C1 segment of cervical spinal cord (tissue), 14 donors: Measurements from ENCODE around the gene LSM2.
"Not testable (repeated sequence)": the region's sequence is repeated elsewhere in the genome, so short reads cannot be mapped to it uniquely, and the experiment has no call there.

Experiments used
- DNase-seq, 14 donors: peaks; one replicate each; lab custom pipeline; 2025; lab: John Stamatoyannopoulos, UW

The LSM2 gene

GRCh38 chr6:31797588-31797987 lies 9.2 kb downstream of the LSM2 start:
- no peak for DNase-seq

GRCh38 chr6:31796993-31797385 lies 9.8 kb downstream of the LSM2 start:
- DNase-seq, result no peak

DNA sequence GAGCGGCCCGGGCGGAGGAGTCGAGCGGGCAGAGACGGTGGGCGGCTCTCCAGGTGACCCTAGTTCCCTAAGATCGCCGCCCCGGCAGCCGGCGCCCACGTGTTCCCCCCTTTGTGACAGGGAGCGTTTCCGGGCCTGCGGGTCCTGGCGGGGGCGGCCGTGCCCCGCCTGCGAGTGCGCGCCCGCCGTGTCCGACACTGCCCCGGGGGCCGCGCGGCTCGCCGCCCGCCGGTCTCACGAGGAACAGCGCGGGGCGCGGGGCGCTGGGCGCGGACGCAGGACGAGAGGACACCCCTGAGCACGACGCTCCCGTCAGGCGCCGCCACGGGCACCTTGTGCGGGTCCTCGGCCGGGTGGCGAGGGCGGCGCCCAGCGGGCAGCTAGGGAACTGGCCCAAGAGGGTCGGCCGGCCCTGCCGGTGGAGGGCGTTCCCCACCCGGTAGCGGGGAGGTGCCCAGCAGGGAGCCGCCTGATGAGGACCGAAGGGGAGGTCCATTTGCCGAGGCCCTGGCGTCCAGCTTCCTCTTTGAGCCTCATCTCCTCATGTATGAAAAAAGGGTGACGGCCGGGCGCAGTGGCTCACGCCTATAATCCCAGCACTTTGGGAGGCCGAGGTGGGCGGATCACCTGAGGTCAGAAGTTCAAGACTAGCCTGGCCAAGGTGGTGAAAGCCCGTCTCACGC lies 11.0 kb downstream of the LSM2 start, which contains the start of gene VARS1:
Gene VARS1 (minus strand): TSS at position 137 of the 683 bp plus-strand sequence. CDS start 535 bp downstream, outside the sequence.
- peak in 13 of 14 donors; percentile 59 to 93 (median 84) for DNase-seq

- peak in 1 of 14 donors; percentile 58 for DNase-seq
Observed at GRCh38 chr6:31794866-31795615, 11.7 kb downstream of the LSM2 start.

DNA sequence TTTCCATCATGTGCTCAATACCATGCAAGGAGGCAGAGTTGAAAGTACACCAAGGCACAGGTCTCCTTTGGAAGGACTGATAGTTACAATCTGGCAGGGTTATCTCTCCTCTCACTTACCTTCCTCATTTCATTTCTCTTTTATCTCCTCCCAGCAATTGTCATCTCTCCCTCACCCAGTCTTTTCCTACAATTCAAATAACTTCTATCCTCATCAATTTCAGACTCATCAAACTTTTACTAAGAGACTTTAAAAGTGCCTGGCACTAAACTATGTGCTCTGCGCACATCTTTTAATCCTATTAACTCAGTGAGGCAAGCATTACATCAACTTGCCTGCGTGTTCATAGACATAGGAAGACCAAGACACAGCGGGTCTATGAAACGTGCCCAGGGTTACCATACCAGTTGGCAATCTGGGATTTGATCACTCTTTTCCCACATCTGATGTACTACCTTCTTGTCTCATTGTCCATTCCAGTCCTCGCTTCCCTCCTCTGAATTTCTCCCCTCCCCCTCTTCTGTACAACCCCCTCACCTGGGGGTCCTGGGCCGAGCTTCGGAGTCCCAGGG lies 12.4 kb downstream of the LSM2 start:
- DNase-seq, result no peak

DNA sequence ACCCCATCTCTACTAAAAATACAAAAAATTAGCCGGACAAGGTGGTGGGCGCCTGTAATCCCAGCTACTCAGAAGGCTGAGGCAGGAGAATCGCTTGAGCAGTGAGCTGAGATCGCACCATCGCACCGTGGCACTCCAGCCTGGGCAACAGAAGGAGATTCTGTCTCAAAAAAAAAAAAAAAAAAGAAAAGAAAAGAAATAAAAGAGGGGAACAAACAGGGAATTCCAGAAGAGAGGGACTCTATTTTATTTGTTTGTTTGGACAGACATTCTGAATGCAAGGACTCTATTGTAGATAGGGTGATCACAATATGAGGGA lies 12.9 kb downstream of the LSM2 start:
- not testable (repeated sequence) for DNase-seq

GRCh38 chr6:31792761-31793171 lies 14.0 kb downstream of the LSM2 start:
- no peak for DNase-seq

- DNase-seq, result no peak
Observed at GRCh38 chr6:31792090-31792374, 14.7 kb downstream of the LSM2 start.

- DNase-seq, result peak in 1 of 14 donors; percentile 16
Observed at GRCh38 chr6:31791324-31792089, 15.3 kb downstream of the LSM2 start.

- no peak for DNase-seq
Observed at GRCh38 chr6:31785475-31785874, 21.3 kb downstream of the LSM2 start.

DNA sequence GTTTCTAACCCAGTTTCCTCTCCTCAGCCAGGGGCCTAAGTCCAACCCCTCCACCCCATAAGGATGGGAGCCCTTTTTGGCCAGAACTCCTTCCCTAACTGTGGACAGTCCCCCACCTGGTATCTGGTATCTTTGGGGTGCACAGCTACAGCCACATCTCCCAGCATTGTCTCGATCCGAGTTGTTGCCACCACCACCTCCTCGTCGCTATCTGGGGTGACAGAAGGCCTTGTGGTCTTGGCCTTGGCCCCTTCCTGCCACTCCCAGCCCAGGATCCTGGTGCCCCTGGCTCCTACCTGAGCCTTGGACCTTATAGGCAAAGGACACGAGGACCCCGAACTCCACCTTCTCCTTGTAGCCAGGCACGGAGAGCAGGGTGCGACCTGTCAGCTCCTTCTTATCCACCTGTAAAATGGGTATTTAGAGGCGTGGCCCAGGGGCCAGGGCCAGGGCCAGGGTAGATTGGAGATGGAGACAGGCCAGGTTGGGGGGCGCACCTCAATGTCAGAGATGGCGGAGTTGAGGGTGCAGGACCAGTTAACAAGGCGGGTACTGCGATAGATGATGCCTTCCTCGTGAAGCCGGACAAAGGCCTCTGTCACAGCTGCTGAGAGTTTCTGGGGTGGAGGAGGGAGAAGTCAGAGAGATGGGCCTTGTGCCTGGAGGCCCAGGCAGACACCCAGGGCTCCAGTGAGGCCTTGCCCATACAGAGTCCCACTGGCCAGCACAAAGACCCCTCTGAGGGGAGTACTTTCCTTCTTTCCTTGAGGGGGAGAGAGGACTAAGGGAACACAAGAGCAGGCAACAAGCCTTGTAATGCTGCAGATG lies 22.5 kb downstream of the LSM2 start:
- DNase-seq, result peak in 2 of 14 donors; percentile 27 to 35

- no peak for DNase-seq
Observed at GRCh38 chr6:31782126-31782855, 24.5 kb downstream of the LSM2 start.

- DNase-seq, result no peak
Observed at GRCh38 chr6:31781244-31782125, 25.3 kb downstream of the LSM2 start.

GRCh38 chr6:31780507-31781243 lies 26.1 kb downstream of the LSM2 start:
- no peak for DNase-seq

GRCh38 chr6:31779908-31780307 lies 26.9 kb downstream of the LSM2 start:
- no peak for DNase-seq

DNA sequence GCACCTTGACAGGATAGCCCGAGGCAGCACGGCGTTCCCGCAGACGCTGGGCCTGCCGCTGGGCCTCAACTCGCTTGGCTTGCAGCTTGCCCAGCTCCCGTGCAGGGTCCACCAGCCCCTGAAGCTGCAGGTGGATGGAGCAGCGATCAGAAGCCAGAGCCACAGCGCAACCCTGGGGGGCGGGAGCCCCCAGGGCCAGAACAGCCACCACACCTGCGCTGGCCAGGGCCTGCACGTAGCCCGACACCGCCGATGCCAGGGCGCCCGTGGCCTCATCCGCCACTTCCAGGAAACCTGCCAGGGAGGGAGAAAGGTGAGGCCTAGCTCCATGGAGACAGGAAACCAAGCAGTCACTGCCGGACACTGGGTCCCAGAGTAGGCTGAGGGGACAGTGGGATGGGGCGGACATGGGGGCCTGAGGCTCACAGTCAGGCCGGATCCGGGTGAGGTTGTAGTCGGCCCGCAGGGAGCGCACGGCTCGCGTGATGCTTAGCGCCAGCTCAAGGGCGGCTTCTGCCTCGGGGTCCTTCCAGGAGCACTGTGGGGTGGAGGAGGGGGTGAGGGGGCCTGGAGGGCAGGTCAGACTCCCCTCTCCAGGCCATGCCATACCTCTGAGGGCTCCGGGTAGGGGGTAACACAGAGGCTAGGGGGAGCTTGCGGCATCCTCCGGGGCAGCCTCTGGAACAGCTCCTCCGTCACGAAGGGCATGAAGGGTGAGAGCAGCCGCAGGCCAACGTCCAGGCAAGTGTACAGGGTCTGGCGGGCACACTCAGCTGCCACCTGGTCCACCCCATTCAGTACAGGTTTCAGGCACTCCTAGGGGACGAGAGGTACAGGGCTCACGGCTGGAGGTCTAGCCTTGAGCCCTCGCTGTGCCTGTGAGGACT lies 27.5 kb downstream of the LSM2 start:
- DNase-seq, result no peak

- no peak for DNase-seq
Observed at GRCh38 chr6:31778193-31778592, 28.6 kb downstream of the LSM2 start.

- no peak for DNase-seq
Observed at GRCh38 chr6:31777667-31778050, 29.1 kb downstream of the LSM2 start.
